Natural killer cell (primary cell): ENCODE measurements around the gene CENPC. TPM values are rescaled to one million over a fixed set of nuclear protein-coding genes. Genes with fewer than 3 reads are reported as not detected.
"Not testable (repeated sequence)": the region's sequence is repeated elsewhere in the genome, so short reads cannot be mapped to it uniquely, and the experiment has no call there.

Experiments used
- ATAC-seq, 3 donors: fragments of 150-1000 bp in 2 of 3; fragments of 200-7000 bp in 1 of 3; cut with Tn5 transposase; 1 replicate in 1 of 3; 2 replicates in 2 of 3; pipeline ENCODE4 v1.10.0; 2021; ENCODE audit warnings: mild to moderate bottlenecking in 2 of 3, moderate library complexity in 2 of 3
- DNase-seq, 2 donors: peaks; one replicate each; pipeline versions ENCODE4 v3.0.0 to v3.0.0-alpha.2; 2013 to 2021; ENCODE audit warnings: mixed read lengths in 1 of 2
- H3K27ac ChIP-seq: one replicate; pipeline ENCODE4 v1.5.1; 2013; ENCODE audit warnings: mild to moderate bottlenecking, low read length
- H3K27me3 ChIP-seq: one replicate; pipeline ENCODE4 v1.6.1; 2013; ENCODE audit warnings: low read length; ENCODE audit not compliant: control insufficient read depth, insufficient read depth
- H3K36me3 ChIP-seq: one replicate; pipeline ENCODE4 v1.6.1; 2013; ENCODE audit warnings: low read length; ENCODE audit not compliant: control insufficient read depth, insufficient read depth
- H3K4me1 ChIP-seq: one replicate; pipeline ENCODE4 v1.6.1; 2013; ENCODE audit warnings: low read length; ENCODE audit not compliant: control insufficient read depth, insufficient read depth
- H3K4me3 ChIP-seq: one replicate; pipeline ENCODE4 v1.5.1; 2013; ENCODE audit warnings: low read length
- H3K9me3 ChIP-seq: one replicate; pipeline ENCODE4 v1.6.1; 2013; ENCODE audit warnings: low read length; ENCODE audit not compliant: control insufficient read depth, insufficient read depth
- H3K27ac Mint-ChIP-seq, 2 donors: one replicate each; pipeline ENCODE4 v1.8.0; 2022; ENCODE audit warnings: mild to moderate bottlenecking in 2 of 2, mixed read lengths in 2 of 2, moderate library complexity in 1 of 2
- H3K27me3 Mint-ChIP-seq, 2 donors: one replicate each; pipeline ENCODE4 v1.8.0; 2022; ENCODE audit warnings: low read depth in 2 of 2, mixed read lengths in 2 of 2
- H3K36me3 Mint-ChIP-seq: one replicate; pipeline ENCODE4 v1.8.0; 2022; ENCODE audit warnings: mixed read lengths
- H3K4me1 Mint-ChIP-seq, 2 donors: one replicate each; pipeline ENCODE4 v1.8.0; 2022; ENCODE audit warnings: mixed read lengths in 2 of 2
- H3K4me3 Mint-ChIP-seq: one replicate; pipeline ENCODE4 v1.8.0; 2022; ENCODE audit warnings: mild to moderate bottlenecking, moderate library complexity, mixed read lengths
- H3K9me3 Mint-ChIP-seq, 2 donors: one replicate each; pipeline ENCODE4 v1.8.0; 2022; ENCODE audit warnings: mixed read lengths in 2 of 2
- CTCF ChIP-seq: fragments of 200-600 bp; IDR thresholded peaks from one replicate; pipeline ENCODE4 v1.8.0; 2022; ENCODE audit warnings: antibody characterized with exemption
- WGBS: methylation state at CpG from one replicate; pipeline ENCODE4 v1.1.7; 2013; ENCODE audit warnings: missing lambda C conversion rate; ENCODE audit not compliant: insufficient coverage; 5-methylcytosine and 5-hydroxymethylcytosine counted together
- intact Hi-C: fragments of 100-400 bp; cut with micrococcal nuclease; formaldehyde crosslinking; loops from one replicate; pipeline ENCODE4 v1.14.2; 2022
- total RNA-seq, 4 donors: library from RNA; stranded (reverse); fragments of 120-200 nt in 1 of 4; gene quantifications; one replicate each; pipeline versions ENCODE4 v1.2.3 to v1.2.4, GENCODE V29; 2013 to 2022

CENPC gene
- total RNA-seq, 3 donors from 2014 or later (not counting 1 experiment from before 2014, with no cell fraction given), result 78.6 to 93.6 (median 91.1) TPM

DNA sequence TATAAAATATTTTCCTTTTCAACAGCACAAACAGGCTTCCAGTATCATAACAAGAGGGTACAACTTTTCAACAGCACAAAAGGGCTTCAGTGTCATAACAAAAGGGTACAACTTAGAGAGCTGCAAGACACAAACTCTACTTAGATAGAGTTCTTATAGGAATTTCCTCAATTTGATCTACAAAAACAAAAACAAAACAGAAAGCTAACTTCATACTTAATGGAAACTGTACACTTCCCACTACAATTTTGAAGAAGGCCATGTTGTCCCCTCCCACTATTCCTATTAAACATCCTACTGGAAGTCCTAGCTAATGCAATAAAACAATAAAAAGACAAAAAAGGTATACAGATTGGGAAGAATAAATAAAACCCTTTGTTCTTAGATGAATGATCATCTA lies 96.7 kb downstream of the CENPC start:
- TF ChIP-seq CTCF, result no peak

DNA sequence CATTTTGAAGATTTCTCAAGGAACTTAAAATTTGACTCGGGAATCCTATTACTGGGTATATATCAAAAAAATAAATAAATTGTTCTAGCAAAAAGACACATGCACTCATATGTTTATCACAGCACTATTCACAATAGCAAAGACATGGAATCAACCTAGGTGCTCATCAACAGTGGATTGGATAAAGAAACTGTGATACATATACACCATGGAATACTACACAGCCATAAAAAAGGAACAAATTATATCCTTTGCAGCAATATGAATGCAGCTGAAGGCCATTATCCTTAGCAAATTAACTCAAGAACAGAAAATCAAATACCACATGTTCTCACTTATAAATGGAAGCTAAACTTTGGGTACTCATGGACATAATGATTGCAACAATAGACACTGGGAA lies 97.4 kb downstream of the CENPC start:
- TF ChIP-seq CTCF, result no peak
- no peak for ATAC-seq
- intact Hi-C loops, result no loop called here
- H3K27me3 ChIP-seq, result no peaks in the 10 kb centered on the region
- Mint-ChIP-seq H3K27me3 (no peaks in the 10 kb centered on the region), H3K4me3 (no peak overlapping the region), H3K4me1 (peaks cover 0 to 9% of the 10 kb centered on the region in 2 donors), H3K36me3 (peaks cover 21% of the 10 kb centered on the region), H3K27ac (no peak overlapping the region), H3K9me3 (no peaks in the 10 kb centered on the region)
- no peaks in the 10 kb centered on the region for H3K4me1 ChIP-seq
- no peak for DNase-seq
- no CpG with 5 or more reads among the region's 1 CpG for WGBS
- no peaks in the 10 kb centered on the region for H3K9me3 ChIP-seq
- peaks cover 10% of the 10 kb centered on the region for H3K36me3 ChIP-seq
- no peak overlapping the region for H3K27ac ChIP-seq
- no peak overlapping the region for H3K4me3 ChIP-seq

More for the DNA sequence above, 96.7 kb downstream of the CENPC start:
- Mint-ChIP-seq H3K4me3 (no peak overlapping the region), H3K27me3 (no peaks in the 10 kb centered on the region), H3K27ac (no peak overlapping the region), H3K36me3 (peaks cover 26% of the 10 kb centered on the region), H3K9me3 (no peaks in the 10 kb centered on the region), H3K4me1 (peaks cover 0 to 13% of the 10 kb centered on the region in 2 donors)
- Histone ChIP-seq H3K27ac (no peak overlapping the region), H3K27me3 (no peaks in the 10 kb centered on the region), H3K4me3 (no peak overlapping the region), H3K36me3 (peaks cover 17% of the 10 kb centered on the region), H3K9me3 (no peaks in the 10 kb centered on the region), H3K4me1 (no peaks in the 10 kb centered on the region)
- intact Hi-C loops, result no loop called here
- DNase-seq (no peak), ATAC-seq (no peak)

- intact Hi-C loops, result no loop called here
These were observed 98.5 kb downstream of the CENPC start for GRCh38 chr4:67446811-67447210.

DNA sequence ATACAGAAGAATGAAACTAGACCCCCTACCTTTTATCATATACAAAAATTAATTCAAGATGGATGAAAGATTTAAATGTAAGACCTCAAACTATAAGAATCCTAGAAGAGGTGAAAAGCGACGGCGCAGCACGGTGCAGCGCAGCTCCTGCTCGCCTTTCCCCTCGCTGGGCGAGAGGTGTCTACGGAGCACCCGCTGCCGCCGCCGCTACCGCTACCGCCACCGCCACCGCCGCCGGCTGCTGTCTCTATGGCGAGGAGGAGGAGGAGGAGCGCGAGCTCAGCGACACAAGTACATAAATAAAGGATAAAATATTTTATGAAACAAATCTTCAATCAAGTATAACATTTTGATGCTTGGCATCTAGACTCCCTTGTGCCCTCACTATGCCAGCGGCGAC lies 99.4 kb downstream of the CENPC start:
- H3K27me3 ChIP-seq, H3K4me3 Mint-ChIP-seq, H3K9me3 Mint-ChIP-seq, H3K4me3 ChIP-seq, H3K36me3 ChIP-seq, H3K27me3 Mint-ChIP-seq, H3K27ac Mint-ChIP-seq, DNase-seq, H3K4me1 Mint-ChIP-seq, ATAC-seq, intact Hi-C loops, H3K27ac ChIP-seq, H3K4me1 ChIP-seq, H3K9me3 ChIP-seq: not testable (repeated sequence)
- peaks cover 18% of the 10 kb centered on the region for H3K36me3 Mint-ChIP-seq
- WGBS, result 97% methylated on average over 18 of the region's 25 CpGs

More at GRCh38 chr4:67446811-67447210, 98.5 kb downstream of the CENPC start:
- H3K4me1 Mint-ChIP-seq, result peaks cover 0 to 3% of the 10 kb centered on the region in 2 donors
- no peaks in the 10 kb centered on the region for H3K27me3 Mint-ChIP-seq
- no peak overlapping the region for H3K4me3 Mint-ChIP-seq
- H3K9me3 Mint-ChIP-seq, result no peaks in the 10 kb centered on the region
- peaks cover 16% of the 10 kb centered on the region for H3K36me3 Mint-ChIP-seq
- H3K4me3 ChIP-seq, result no peak overlapping the region
- TF ChIP-seq CTCF, result no peak
- no peak overlapping the region for H3K27ac Mint-ChIP-seq
- no peak overlapping the region for H3K27ac ChIP-seq
- ATAC-seq (no peak), DNase-seq (no peak)
- H3K36me3 ChIP-seq, result peaks cover 11% of the 10 kb centered on the region
- no CpG with 5 or more reads among the region's 1 CpG for WGBS
- no peaks in the 10 kb centered on the region for H3K27me3 ChIP-seq
- H3K4me1 ChIP-seq, result no peaks in the 10 kb centered on the region
- no peaks in the 10 kb centered on the region for H3K9me3 ChIP-seq
